HTERT RPE-1 (cell line): Measurements from ENCODE around the gene NOLC1.

ENCODE experiments used
- in situ Hi-C: fragments of 300-500 bp; cut with MboI; formaldehyde crosslinking; loops from 4 replicates; pipeline ENCODE4 v1.14.3; 2020; ENCODE audit warnings: low sequenced_read_pairs

The NOLC1 gene

DNA sequence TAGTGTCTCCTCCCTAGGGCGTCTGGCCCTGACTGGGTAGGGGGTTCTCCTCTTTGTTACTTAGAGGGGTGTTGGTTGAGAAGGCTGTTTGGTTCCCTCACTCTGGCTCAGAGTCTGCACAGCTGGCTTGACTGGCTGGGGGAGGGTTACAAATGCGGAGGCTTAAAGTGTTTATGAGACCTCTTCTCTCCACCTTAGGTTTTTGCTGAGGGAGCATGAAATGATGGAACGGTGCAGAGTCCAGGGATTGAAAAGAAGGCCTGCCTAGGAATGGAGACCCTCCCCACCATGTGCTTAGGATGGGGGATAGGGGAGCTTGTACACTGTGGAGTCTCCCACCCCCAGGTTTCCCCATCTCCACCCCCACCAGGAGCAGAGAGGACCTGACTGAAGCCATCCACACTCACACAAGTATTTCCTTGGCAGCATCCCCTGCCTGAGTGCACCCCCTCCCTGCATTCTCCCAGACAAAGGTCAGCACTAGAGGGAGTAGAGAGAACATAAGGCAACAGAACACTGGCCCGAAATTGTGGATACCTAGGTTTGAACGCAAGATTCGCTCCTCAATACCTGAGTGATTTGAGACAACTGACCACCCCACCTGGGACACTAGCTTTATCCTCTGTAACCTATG, 30.3 kb upstream of the NOLC1 start:
- in situ Hi-C loops = no loop called here

DNA sequence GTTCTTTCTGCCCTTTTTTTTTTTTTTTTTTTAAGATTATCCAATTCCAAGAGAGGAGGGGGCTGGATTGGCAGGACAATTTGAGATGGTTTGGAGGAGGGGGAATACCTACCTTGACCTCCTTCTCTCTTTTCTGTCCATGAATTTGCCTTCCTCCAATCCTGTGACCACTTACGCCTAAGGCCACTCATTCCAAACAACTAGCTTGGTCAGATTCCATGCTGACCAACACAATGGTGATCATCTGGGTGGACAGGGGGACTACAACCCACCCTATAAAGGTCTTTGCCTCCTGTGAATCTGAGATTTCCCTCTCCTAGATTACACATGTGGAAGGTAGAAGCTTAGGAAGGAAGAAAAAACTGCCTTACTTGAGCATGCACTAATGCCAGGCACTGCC, 29.7 kb upstream of the NOLC1 start:
- in situ Hi-C loops = no loop called here

DNA sequence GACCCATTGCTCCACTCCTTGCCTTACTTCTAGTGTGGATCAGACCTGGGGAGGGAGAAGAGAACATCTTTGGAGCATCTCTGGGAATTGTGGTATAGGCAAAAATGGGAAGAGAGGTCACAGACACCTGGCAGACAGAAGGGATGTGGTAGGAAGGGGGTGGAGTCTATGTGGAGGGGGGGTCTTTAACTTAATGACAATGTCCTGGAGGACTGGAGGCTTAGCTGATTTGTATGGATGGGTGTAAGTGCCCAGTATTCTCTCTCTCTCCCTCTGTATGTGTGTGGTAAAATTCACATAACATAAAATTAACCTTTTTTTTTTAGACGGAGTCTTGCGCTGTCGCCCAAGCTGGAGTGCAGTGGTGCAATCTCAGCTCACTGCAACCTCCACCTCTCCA, 29.0 kb upstream of the NOLC1 start:
- in situ Hi-C loops = no loop called here

DNA sequence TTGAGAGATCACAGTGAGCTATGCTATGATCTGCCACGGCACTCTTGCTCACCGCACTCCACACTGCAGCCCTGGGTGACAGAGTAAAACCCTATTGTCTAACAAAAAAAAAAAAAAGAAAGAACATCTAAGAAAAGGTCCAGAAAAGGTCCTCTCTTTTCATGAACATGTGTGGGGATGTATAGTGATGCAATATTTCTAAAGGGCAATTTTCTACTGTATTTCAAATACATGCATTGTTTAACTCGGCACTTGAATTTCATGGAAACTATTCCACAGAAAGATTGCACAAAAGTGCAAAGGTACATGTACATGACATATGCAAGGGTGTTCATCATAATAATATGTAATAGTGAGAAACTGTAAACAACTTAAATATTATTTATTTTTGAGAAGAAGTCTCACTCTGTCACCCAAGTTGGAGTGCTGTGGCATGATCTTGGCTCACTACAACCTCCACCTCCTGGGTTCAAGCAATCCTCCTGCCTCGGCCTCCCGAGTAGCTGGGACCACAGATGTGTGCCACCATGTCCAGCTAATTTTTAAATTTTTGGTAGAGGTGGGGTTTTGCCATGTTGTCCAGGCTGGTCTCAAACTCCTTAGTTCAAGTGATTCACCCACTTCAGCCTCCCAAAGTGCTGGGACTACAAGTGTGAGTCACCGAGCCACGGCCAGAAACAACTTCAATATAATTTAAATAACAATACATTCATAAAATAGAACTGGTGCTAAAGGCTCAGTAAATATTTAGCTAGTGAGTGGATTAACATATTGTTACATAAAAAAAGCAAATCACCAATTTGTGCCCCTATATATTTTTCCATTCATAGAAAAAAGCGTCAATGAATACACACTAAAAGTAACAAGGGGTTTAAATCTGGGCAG, 20.7 kb upstream of the NOLC1 start:
- in situ Hi-C loops = no loop called here

DNA sequence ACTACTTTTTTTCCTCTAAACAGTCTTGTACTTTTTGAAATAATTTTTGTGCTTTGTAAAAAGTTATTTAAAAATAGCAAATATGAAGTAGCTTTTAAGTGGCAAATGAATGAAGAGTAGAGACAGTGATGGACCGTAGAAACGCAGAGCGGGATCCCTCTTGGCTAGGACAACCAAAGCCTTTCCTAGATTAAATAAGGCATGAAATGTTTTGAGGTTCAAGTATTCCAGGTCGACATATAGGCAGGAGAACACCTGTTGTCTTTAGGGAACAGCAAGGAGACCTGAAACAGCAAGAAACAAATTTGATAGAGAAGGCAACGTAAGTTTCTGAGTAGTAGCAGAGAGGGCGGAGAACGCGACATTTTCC, 20.0 kb upstream of the NOLC1 start:
- in situ Hi-C loops = no loop called here

DNA sequence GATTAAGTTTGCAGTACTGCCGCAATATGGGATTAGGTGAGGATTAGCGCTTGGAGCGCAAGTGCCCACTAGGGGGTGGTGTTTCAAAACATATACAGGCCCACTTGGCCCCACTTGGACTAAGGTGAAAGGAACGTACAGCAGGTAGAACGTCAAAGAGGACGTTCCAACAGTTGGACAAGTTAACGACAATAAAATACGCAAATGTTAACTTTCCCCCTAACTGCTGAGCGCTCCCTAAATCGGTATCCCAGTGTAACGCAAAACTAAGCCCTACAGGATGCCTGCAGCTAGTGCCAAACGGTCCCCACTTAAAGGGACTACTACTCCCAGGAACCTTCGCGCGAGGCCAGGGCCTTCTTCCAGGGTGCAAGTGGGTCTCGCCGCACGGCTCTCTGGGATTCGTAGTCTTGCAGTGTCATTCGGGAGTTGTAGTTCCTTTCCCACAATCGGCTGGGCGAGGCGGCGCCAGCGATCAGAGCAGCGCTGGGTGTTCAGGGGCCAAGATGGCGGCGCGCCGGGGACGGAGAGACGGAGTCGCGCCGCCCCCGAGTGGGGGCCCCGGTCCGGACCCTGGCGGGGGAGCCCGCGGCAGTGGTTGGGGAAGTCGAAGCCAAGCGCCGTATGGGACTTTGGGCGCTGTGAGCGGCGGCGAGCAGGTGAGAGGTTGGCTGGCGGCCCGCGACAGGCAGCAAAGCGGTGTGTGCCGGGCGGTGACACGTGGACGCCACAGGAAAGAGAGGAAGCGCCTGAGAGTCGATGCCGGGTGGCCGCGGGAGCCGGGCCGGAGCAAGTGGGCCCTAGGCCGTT, 19.4 kb upstream of the NOLC1 start, which contains the start of gene PPRC1:
Gene PPRC1 (plus strand): TSS at position 478 of the 810 bp plus-strand sequence. CDS start 29 bp downstream, at position 507.
- in situ Hi-C loops = no loop called here

DNA sequence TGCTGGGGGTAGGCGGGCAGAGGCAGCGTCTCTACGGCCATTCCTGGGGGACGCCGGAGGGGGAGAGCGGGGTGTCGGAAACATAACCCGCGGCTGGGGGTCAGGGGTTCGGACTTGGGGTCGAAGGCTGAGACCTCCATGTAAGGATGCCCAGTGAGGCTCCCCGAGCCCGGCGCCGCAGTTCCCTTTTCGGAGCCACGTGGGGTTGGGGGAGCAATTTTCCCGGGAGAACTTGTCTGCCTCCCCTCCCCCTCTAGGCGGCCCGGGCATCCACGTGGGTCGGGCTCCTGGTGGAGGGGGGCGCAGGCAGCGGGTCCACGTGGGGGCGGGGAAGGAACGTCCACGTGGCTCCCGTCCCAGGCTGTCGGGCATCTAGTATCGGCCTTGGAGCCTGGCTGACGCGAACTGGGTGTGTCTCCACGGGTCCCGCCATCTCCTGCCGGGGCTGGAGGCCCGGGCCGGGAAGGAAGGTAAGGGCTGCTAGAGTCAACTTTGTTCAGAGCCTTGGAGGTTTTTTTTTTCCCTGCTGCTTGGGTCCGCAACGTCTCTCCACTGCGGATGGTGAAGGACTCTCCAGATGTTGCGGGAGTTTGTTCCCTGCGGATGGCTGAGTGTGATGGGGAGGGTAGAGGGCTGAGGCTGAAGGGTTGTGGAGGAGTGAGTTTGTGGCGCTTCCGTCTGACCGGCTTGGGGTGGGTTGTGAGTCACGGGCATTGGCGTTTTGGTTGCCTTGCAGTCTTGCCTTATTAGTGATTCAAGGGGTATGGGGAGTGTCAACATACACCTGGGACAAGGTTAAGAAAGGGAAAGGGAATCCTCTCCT, 18.6 kb upstream of the NOLC1 start:
- in situ Hi-C loops = no loop called here

DNA sequence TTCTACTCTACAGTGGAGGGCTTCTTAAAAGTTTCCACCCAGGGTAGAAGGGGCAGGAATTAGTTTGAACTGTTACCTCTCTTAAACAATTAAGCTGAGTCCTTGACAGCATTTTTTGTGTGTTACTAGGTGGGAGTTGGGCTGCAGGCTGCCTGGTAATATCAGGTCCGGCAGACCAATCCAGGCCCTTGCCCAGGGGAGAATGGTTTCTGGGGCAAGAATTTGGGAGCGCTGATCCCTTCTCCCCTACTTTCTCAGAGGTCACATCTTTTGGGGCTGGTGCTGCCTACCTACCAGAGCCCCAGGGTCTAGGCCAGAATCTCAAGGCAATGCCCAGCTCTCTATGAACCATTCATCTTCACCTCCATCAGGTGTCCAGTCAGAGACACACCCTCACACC, 17.8 kb upstream of the NOLC1 start:
- in situ Hi-C loops = no loop called here

DNA sequence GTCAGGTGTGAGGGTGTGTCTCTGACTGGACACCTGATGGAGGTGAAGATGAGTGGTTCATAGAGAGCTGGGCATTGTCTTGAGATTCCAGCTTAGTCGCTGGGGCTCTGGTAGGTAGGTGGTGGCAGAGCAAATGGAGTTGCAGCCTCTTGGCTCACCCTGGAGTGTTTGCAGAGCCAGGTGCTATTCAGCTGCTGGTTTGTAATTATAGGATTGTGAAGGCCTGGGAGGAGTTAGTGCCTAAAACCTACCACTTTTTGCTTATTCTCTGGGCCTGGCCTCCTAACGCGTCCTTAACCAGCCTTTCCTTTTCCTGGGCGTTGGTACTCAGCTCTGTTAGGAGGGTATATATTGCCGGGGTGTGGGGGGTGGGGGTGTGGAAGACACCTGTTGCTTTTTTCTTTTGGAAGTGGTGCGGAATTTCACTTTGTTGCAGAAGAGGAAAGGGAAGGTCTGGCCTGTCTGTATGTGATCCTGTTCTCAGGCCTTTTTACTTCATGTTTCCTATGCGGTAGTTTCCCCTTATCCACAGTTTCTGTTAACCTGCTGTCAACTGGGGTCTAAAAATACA, 16.1 kb upstream of the NOLC1 start:
- in situ Hi-C loops = no loop called here

DNA sequence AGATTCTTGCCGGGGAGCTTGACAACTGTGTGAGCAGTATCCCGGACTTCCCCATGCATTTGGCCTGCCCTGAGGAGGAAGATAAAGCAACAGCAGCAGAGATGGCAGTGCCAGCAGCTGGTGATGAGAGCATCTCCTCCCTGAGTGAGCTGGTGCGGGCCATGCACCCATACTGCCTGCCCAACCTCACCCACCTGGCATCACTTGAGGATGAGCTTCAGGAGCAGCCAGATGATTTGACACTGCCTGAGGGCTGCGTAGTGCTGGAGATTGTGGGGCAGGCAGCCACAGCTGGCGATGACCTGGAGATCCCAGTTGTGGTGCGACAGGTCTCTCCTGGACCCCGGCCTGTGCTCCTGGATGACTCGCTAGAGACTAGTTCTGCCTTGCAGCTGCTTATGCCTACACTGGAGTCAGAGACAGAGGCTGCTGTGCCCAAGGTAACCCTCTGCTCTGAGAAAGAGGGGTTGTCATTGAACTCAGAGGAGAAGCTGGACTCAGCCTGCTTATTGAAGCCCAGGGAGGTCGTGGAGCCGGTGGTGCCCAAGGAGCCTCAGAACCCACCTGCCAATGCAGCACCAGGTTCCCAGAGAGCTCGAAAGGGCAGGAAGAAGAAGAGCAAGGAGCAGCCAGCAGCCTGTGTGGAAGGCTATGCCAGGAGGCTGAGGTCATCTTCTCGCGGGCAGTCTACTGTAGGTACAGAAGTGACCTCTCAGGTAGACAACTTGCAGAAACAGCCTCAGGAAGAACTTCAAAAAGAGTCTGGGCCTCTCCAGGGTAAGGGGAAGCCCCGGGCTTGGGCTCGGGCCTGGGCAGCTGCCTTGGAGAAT, 12.7 kb upstream of the NOLC1 start:
- in situ Hi-C loops = no loop called here

DNA sequence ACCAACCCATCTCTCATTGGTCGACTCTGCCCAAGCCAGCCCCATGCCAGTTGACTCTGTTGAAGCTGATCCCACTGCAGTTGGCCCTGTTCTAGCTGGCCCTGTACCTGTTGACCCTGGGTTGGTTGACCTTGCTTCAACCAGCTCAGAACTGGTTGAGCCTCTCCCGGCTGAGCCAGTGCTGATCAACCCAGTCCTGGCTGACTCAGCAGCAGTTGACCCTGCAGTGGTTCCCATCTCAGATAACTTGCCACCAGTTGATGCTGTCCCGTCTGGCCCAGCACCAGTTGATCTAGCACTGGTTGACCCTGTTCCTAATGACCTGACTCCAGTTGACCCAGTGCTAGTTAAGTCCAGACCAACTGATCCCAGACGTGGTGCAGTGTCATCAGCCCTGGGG, 12.0 kb upstream of the NOLC1 start:
- in situ Hi-C loops = no loop called here

DNA sequence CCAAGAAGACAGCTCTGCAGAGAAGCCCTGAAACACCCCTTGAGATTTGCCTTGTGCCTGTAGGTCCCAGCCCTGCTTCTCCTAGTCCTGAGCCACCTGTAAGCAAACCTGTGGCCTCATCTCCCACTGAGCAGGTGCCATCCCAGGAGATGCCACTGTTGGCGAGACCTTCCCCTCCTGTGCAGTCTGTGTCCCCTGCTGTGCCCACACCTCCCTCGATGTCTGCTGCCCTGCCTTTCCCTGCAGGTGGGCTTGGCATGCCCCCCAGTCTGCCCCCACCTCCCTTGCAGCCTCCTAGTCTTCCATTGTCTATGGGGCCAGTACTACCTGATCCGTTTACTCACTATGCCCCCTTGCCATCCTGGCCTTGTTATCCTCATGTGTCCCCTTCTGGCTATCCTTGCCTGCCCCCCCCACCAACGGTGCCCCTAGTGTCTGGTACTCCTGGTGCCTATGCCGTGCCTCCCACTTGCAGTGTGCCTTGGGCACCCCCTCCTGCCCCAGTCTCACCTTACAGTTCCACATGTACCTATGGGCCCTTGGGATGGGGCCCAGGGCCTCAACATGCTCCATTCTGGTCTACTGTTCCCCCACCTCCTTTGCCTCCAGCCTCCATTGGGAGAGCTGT, 11.2 kb upstream of the NOLC1 start:
- in situ Hi-C loops = no loop called here

DNA sequence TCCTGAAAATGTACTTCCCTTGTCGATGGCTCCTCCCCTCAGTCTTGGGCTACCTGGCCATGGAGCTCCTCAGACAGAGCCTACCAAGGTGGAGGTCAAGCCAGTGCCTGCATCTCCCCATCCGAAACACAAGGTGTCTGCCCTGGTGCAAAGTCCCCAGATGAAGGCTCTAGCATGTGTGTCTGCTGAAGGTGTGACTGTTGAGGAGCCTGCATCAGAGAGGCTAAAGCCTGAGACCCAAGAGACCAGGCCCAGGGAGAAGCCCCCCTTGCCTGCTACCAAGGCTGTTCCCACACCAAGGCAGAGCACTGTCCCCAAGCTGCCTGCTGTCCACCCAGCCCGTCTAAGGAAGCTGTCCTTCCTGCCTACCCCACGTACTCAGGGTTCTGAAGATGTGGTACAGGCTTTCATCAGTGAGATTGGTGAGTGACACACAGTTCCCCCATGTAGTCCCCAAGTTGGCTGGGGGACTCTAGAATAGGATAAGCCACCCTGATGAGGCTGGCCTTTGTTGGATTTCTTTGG, 10.5 kb upstream of the NOLC1 start:
- in situ Hi-C loops = no loop called here

DNA sequence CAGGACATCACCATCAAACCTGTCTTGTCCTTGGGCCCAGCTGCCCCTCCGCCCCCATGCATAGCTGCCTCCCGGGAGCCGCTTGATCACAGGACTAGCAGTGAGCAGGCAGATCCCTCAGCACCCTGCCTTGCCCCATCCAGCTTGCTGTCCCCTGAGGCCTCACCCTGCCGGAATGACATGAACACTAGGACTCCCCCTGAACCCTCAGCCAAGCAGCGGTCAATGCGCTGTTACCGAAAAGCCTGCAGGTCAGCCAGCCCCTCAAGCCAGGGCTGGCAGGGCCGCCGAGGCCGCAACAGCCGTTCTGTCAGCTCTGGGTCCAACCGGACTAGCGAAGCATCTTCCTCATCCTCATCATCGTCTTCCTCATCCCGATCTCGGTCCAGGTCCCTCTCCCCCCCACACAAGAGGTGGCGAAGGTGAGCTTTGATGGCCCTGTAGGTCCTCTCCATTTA, 5.2 kb upstream of the NOLC1 start:
- in situ Hi-C loops = no loop called here

DNA sequence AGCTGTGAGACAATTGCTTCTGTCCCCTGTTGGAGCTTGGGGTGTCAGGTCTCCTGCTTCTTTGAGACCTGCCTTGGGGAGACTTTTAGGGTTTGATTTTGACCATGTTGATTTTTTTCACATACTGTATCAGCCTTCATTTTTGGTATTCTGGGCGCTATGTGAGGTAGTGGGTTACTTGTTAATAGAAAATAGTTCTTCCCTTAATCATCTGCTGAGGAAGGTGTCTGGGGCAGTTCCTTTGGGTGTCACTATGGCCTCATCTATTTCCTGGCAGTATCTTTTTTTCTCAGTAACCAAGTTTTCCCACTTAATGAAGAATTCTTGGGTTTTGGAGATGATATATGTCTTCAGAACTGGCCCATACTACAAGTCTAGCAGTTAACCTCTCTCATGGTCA, 4.6 kb upstream of the NOLC1 start:
- in situ Hi-C loops = no loop called here

DNA sequence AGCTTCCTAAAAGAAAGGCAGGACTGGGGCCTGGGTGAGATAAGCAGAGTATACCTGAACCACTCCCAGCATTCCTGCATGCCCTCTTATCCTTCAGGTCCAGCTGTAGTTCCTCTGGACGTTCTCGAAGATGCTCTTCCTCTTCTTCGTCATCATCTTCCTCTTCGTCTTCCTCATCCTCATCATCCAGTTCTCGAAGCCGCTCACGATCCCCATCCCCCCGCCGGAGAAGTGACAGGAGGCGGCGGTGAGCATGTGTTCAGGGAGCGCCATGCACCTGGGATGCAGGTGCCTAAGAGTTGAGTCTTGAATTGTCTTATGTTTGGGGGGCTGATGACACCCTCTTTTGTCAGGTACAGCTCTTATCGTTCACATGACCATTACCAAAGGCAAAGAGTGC, 3.9 kb upstream of the NOLC1 start:
- in situ Hi-C loops = no loop called here

DNA sequence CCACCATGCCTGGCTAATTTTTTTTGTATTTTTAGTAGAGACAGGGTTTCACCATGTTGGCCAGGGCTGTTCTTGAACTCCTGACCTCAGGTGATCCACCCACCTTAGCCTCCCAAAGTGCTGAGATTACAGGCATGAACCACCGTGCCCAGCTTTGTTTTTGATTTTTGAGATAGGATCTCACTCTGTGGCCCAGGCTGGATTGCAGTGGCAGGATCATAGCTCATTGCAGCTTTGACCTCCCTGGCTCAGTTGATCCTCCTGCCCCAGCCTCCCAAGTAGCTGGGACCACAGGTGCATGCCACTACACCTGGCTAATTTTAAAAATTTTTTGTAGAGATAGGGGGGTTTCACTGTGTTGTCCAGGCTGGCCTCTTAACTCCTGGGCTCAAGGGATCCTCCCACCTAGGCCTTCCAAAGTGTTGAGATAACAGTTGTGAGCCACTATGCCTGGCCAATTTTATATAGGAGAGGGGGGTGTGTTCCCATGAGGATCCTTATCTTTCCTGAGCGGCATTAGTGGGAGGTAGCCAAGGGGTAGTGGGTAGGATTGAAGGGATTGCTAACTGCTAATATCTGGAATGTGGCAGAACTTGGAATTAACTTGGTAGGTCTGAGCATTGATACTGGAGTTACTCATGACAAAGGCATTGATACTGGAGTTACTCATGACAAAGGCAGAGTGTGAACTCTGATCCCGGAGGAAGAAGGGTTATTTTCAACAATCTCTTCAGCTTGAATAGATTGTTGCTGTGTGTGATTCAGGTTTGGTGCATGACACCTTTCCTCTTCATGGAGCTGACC, 1.0 kb upstream of the NOLC1 start:
- in situ Hi-C loops = no loop called here

DNA sequence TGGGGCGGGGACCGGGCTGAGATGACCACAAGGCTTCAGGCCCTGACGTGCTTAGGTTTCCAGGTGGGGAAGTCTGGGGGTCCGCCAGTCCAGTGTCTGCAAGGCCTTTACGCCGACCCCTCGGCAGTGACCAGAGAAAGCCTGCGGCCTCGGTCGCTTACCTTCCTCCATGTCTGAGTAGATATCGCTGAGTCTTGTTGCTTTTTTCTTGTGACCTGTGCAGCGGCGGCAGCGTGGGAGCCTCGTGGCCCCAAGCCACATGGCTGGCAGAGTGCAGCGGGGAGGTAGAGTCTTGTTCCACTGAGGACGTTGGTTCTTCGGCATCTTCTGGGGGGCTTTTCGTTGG, 329 bp downstream of the NOLC1 start:
- in situ Hi-C loops = no loop called here
